CD4-positive, alpha-beta memory T cell (primary cell): ENCODE results near the gene PDGFRB. TPM values are rescaled to one million over a fixed set of nuclear protein-coding genes. Genes with fewer than 3 reads are reported as not detected.

ENCODE experiments used
- CTCF ChIA-PET: fragments of 350-600 bp; sonication (Branson Sonifier 250); formaldehyde crosslinking; loops from one replicate; lab custom pipeline; 2021; ENCODE audit warnings: inconsistent platforms; ENCODE audit not compliant: partially characterized antibody; lab: Charles Lee
- POLR2A ChIA-PET: fragments of 350-600 bp; sonication (Branson Sonifier 250); formaldehyde crosslinking; loops from one replicate; lab custom pipeline; 2021; ENCODE audit not compliant: partially characterized antibody; lab: Charles Lee
- DNase-seq, 5 donors: peaks; one replicate each; pipeline versions ENCODE4 v3.0.0 to v3.0.0-alpha.2; 2020 to 2022; ENCODE audit warnings: mixed read lengths in 1 of 5
- H3K27ac ChIP-seq: one replicate; pipeline ENCODE4 v1.7.0; 2013; ENCODE audit warnings: low read depth, low read length
- H3K27me3 ChIP-seq: 2 replicates; pipeline ENCODE4 v1.7.0; 2013; ENCODE audit warnings: mild to moderate bottlenecking, low read length, moderate library complexity; ENCODE audit not compliant: insufficient read depth
- H3K36me3 ChIP-seq: 2 replicates; pipeline ENCODE4 v1.7.0; 2013; ENCODE audit warnings: mild to moderate bottlenecking, low read length, moderate library complexity; ENCODE audit not compliant: insufficient read depth
- H3K4me1 ChIP-seq: 2 replicates; pipeline ENCODE4 v1.7.0; 2013; ENCODE audit warnings: mild to moderate bottlenecking, low read length, moderate library complexity; ENCODE audit not compliant: insufficient read depth
- H3K4me3 ChIP-seq, 2 donors: one replicate each; pipeline ENCODE4 v1.7.0; 2013; ENCODE audit warnings: low read length in 2 of 2, mild to moderate bottlenecking in 1 of 2
- H3K9me3 ChIP-seq, 2 donors: one replicate each; pipeline ENCODE4 v1.7.0; 2013; ENCODE audit warnings: low read length in 2 of 2, control low read depth in 1 of 2; ENCODE audit not compliant: control insufficient read depth in 1 of 2
- H3K27ac Mint-ChIP-seq, 7 donors: one replicate each; pipeline ENCODE4 v1.8.0; 2020 to 2021; ENCODE audit warnings: mixed read lengths in 7 of 7, mild to moderate bottlenecking in 6 of 7, inconsistent platforms in 3 of 7, moderate library complexity in 3 of 7
- H3K27me3 Mint-ChIP-seq, 2 donors: one replicate each; pipeline ENCODE4 v1.8.0; 2020 to 2021; ENCODE audit warnings: mixed read lengths in 2 of 2
- H3K36me3 Mint-ChIP-seq, 2 donors: one replicate each; pipeline ENCODE4 v1.8.0; 2020 to 2021; ENCODE audit warnings: mixed read lengths in 2 of 2, inconsistent platforms in 1 of 2, mild to moderate bottlenecking in 1 of 2
- H3K4me1 Mint-ChIP-seq, 4 donors: one replicate each; pipeline ENCODE4 v1.8.0; 2020 to 2021; ENCODE audit warnings: mixed read lengths in 4 of 4, mild to moderate bottlenecking in 1 of 4
- H3K4me3 Mint-ChIP-seq, 8 donors: one replicate each; pipeline ENCODE4 v1.8.0; 2020 to 2021; ENCODE audit warnings: mixed read lengths in 8 of 8, mild to moderate bottlenecking in 7 of 8, moderate library complexity in 6 of 8, inconsistent platforms in 3 of 8
- H3K9me3 Mint-ChIP-seq, 8 donors: one replicate each; pipeline ENCODE4 v1.8.0; 2020 to 2021; ENCODE audit warnings: mixed read lengths in 8 of 8, mild to moderate bottlenecking in 5 of 8, inconsistent platforms in 3 of 8, moderate library complexity in 1 of 8
- intact Hi-C: fragments of 100-400 bp; cut with micrococcal nuclease; formaldehyde crosslinking; loops from one replicate; pipeline ENCODE4 v1.15.1; 2023
- polyA plus RNA-seq, 2 donors: library from polyadenylated mRNA; unstranded; fragments of 300-500 nt; fragmentation: Illumina TruSeq; gene quantifications; one replicate each; pipeline ENCODE4 v1.2.3, GENCODE V29; 2021
- total RNA-seq, 2 experiments: library from RNA; stranded (reverse); gene quantifications; one replicate each; pipeline ENCODE4 v1.2.3, GENCODE V29; 2021

Gene PDGFRB
- total and polyA plus RNA-seq, 4 experiments from 2014 or later = not detected

GRCh38 chr5:150138551-150139265 lies 16.9 kb downstream of the PDGFRB start:
- Mint-ChIP-seq H3K27me3 (peaks cover 0 to 11% of the 10 kb centered on the region in 2 donors), H3K27ac (no peak overlapping the region), H3K4me3 (no peak overlapping the region), H3K9me3 (no peaks in the 10 kb centered on the region), H3K4me1 (no peaks in the 10 kb centered on the region), H3K36me3 (no peaks in the 10 kb centered on the region)
- CTCF ChIA-PET = no interaction called here
- H3K27me3 ChIP-seq = no peaks in the 10 kb centered on the region
- intact Hi-C loops = no loop called here
- POLR2A ChIA-PET = no interaction called here
- H3K4me1 ChIP-seq = no peaks in the 10 kb centered on the region
- H3K4me3 ChIP-seq = no peak overlapping the region
- no peak for DNase-seq
- no peaks in the 10 kb centered on the region for H3K36me3 ChIP-seq
- H3K9me3 ChIP-seq = no peaks in the 10 kb centered on the region
- H3K27ac ChIP-seq = no peak overlapping the region

DNA sequence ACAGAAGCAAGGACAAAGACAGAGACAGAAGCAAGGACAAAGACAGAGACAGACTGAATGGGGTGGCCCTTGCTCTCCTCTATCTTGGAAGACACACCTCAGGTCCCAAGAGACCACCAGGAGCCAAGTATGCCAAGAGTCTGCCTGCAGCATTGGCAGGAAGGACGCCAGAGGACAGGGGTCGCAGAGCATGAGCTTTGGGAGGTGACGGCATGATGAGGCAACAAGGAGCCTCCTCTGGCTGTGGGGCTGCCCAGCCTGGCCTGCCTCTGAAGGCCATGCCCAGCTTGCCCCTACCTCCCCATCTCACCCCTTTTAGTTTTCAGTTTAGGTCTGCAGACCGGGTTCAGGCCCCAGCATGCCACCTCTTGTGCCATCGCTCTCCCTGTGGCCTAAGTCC lies 17.6 kb downstream of the PDGFRB start:
- Histone ChIP-seq H3K27ac (no peak overlapping the region), H3K4me3 (no peak overlapping the region), H3K9me3 (no peaks in the 10 kb centered on the region), H3K27me3 (no peaks in the 10 kb centered on the region), H3K36me3 (no peaks in the 10 kb centered on the region), H3K4me1 (no peaks in the 10 kb centered on the region)
- Mint-ChIP-seq H3K4me3 (no peak overlapping the region), H3K9me3 (no peaks in the 10 kb centered on the region), H3K4me1 (no peaks in the 10 kb centered on the region), H3K27ac (no peak overlapping the region), H3K36me3 (no peaks in the 10 kb centered on the region), H3K27me3 (peaks cover 0 to 11% of the 10 kb centered on the region in 2 donors)
- intact Hi-C loops = no loop called here
- DNase-seq = no peak
- ChIA-PET CTCF (no interaction called here), POLR2A (no interaction called here)

DNA sequence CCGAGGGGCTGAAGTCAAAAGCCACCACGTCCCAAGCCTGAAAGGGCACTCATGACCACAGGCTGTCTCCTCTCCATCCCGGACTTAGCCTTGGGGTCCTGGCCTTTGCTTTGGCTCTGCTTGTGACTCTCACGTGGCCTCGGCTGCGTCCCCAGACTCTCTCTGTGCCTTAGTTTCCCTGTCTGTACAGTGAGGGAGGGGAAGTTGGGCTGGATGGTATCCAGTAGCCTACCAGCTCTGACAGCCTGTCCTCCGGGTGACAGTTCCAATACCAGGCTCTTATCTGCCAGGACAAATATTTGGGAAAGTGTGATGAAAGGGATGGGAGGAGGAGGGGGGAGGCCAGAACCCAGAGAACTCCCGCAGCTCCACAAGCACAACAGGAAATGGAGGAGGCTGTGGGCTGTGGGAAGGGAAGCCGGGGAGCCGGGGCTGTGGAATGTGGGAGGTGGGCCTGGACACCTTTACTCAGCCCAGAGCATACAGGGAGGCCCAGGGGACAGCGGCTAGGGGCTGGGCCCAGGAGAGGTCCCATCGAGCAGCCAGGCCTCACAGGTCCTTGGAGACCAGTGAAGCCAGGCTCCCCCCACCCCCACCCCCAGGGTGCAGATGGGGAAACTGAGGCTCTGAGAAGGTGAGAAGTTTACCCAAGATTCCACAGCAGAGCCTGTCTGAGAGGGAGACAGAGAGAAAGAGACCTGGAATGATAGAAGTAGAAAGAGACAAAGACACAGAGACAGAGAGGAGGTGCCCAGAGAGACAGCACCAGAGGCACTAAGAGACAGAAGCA lies 18.3 kb downstream of the PDGFRB start:
- Mint-ChIP-seq H3K9me3 (no peaks in the 10 kb centered on the region), H3K4me3 (no peak overlapping the region), H3K27ac (no peak overlapping the region), H3K27me3 (peaks cover 0 to 11% of the 10 kb centered on the region in 2 donors), H3K36me3 (no peaks in the 10 kb centered on the region), H3K4me1 (no peaks in the 10 kb centered on the region)
- Histone ChIP-seq H3K27me3 (no peaks in the 10 kb centered on the region), H3K9me3 (no peaks in the 10 kb centered on the region), H3K4me3 (no peak overlapping the region), H3K36me3 (no peaks in the 10 kb centered on the region), H3K27ac (no peak overlapping the region), H3K4me1 (no peaks in the 10 kb centered on the region)
- ChIA-PET POLR2A (no interaction called here), CTCF (interaction anchor here (2.0 kb wide), 1 partner anchor 8 kb away, joined by 6 read pairs; no protein-coding TSS in a partner anchor)
- DNase-seq = no peak
- intact Hi-C loops = no loop called here

DNA sequence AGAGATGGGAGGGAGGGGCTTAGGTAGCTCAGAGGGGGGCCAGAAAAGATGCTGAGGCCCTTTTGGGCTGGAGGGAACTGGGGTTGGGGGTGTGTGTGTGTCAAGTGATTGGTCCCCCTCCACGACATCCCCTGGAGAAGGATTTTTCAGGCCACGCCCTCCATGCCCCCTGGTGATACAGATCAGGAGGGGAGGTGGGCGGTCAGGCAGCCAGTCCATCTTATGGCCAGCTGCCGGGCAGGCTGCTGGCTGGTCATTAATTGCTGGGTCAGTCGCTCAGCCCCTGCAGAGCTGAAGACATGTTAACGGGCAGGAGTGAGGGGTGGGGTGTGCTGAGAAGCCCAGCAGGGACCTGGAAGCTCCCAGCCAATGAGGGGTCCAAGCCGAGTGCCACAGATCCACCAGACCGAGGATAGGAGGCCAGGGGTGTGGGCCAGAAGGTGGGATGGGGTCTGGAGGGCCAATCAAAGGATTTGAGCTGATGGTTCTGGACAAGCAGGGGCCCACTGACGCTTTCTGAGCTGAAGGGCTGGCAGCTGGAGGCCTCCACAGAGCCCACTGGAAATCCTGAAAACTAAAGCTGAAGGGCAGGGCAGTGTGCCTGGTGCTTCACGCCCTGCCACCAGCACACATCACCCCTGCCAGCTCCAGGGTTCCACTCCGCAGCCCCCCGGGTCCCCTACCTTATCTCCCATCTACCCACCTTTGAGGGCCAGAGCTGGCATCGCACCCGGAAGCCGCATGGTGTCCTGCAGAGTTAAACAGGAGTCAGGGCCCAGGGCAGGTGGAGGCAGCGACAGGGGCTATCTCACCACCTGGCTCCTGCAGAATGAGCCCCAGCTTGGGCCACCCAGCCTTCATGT lies 19.1 kb downstream of the PDGFRB start:
- Mint-ChIP-seq H3K4me3 (no peak overlapping the region), H3K9me3 (no peaks in the 10 kb centered on the region), H3K27ac (no peak overlapping the region), H3K27me3 (peaks cover 0 to 11% of the 10 kb centered on the region in 2 donors), H3K4me1 (no peaks in the 10 kb centered on the region), H3K36me3 (no peaks in the 10 kb centered on the region)
- no peaks in the 10 kb centered on the region for H3K4me1 ChIP-seq
- H3K27ac ChIP-seq = no peak overlapping the region
- H3K4me3 ChIP-seq = no peak overlapping the region
- H3K9me3 ChIP-seq = no peaks in the 10 kb centered on the region
- intact Hi-C loops = no loop called here
- H3K27me3 ChIP-seq = no peaks in the 10 kb centered on the region
- ChIA-PET POLR2A (no interaction called here), CTCF (interaction anchor here (1.3 to 2.0 kb wide), 2 partner anchors 9 to 79 kb away, joined by 3 to 6 read pairs; no protein-coding TSS in a partner anchor)
- no peak for DNase-seq
- no peaks in the 10 kb centered on the region for H3K36me3 ChIP-seq

GRCh38 chr5:150135557-150136304 lies 19.9 kb downstream of the PDGFRB start:
- Histone ChIP-seq H3K36me3 (no peaks in the 10 kb centered on the region), H3K27ac (no peak overlapping the region), H3K4me3 (no peak overlapping the region), H3K9me3 (no peaks in the 10 kb centered on the region), H3K27me3 (no peaks in the 10 kb centered on the region), H3K4me1 (no peaks in the 10 kb centered on the region)
- Mint-ChIP-seq H3K4me3 (no peak overlapping the region), H3K36me3 (no peaks in the 10 kb centered on the region), H3K27ac (no peak overlapping the region), H3K9me3 (no peaks in the 10 kb centered on the region), H3K27me3 (peaks cover 0 to 11% of the 10 kb centered on the region in 2 donors), H3K4me1 (no peaks in the 10 kb centered on the region)
- ChIA-PET POLR2A (no interaction called here), CTCF (interaction anchor here (1.3 to 2.0 kb wide), 2 partner anchors 10 to 80 kb away, joined by 3 to 6 read pairs; no protein-coding TSS in a partner anchor)
- no peak for DNase-seq
- intact Hi-C loops = no loop called here

GRCh38 chr5:150134198-150134588 lies 21.5 kb downstream of the PDGFRB start:
- DNase-seq = no peak
- POLR2A ChIA-PET = no interaction called here
- Mint-ChIP-seq H3K4me1 (no peaks in the 10 kb centered on the region), H3K36me3 (no peaks in the 10 kb centered on the region), H3K4me3 (no peak overlapping the region), H3K27ac (no peak overlapping the region), H3K9me3 (no peaks in the 10 kb centered on the region), H3K27me3 (peaks cover 0 to 11% of the 10 kb centered on the region in 2 donors)
- CTCF ChIA-PET = interaction anchor here (1.8 kb wide), 1 partner anchor 11 kb away, joined by 4 read pairs; no protein-coding TSS in a partner anchor
- H3K4me3 ChIP-seq = no peak overlapping the region
- no peaks in the 10 kb centered on the region for H3K4me1 ChIP-seq
- intact Hi-C loops = no loop called here
- no peaks in the 10 kb centered on the region for H3K36me3 ChIP-seq
- H3K27me3 ChIP-seq = no peaks in the 10 kb centered on the region
- H3K27ac ChIP-seq = no peak overlapping the region
- no peaks in the 10 kb centered on the region for H3K9me3 ChIP-seq
